Measurements from ENCODE around the gene TJAP1. TPM values are rescaled to one million over a fixed set of nuclear protein-coding genes. Genes with fewer than 3 reads are reported as not detected.

TJAP1 gene
- 10 to 100 TPM; 24.1 to 29.5 TPM for total RNA-seq
- polyA plus RNA-seq, result 10 to 100 TPM; 21.7 to 22.6 TPM
- long read RNA-seq, donor 1, partial matches to known transcripts, result 5 of 10 reads
- long read RNA-seq, donor 1, other reads (novel, unspliced or antisense), result 0 of 10 reads
- long read RNA-seq, donor 2, partial matches to known transcripts, result 10 of 10 reads
- long read RNA-seq, donor 2, other reads (novel, unspliced or antisense), result 0 of 10 reads
- long read RNA-seq, donor 3, result 0 reads
- long read RNA-seq, donor 4, partial matches to known transcripts, result 26 of 27 reads
- long read RNA-seq, donor 4, other reads (novel, unspliced or antisense), result 0 of 27 reads
- long read RNA-seq, donor 5, partial matches to known transcripts, result 0 of 3 reads
- long read RNA-seq, donor 5, other reads (novel, unspliced or antisense), result 0 of 3 reads

GRCh38 chr6:43477235-43478007, at the start of gene TJAP1:
Gene TJAP1, plus strand, starts transcription at chr6:43477570. Its CDS starts 21,432 bp downstream, at chr6:43499002.
- peak within 1 kb of the TSS; percentile 66 to 91 for H3K9ac ChIP-seq (ENCODE audit: insufficient read depth in 1 of 2, low read length in 2 of 2)
- 1% methylated on average over 34 of the region's 34 CpGs for WGBS, 2 donors
- peak within 1 kb of the TSS; percentile 68 for H3K4me3 ChIP-seq
- peak within 1 kb of the TSS; percentile 52 to 69 for H3K27ac ChIP-seq (ENCODE audit: low read depth in 1 of 2, low read length in 1 of 2)
- TF ChIP-seq CTCF (IDR thresholded peaks at IDR 0.05; ENCODE audit: control extremely low read depth, extremely low read depth), result no peak
- peaks cover 0 to 2% (median under 1%) of the 10 kb centered on the region in 4 donors for H3K36me3 ChIP-seq (ENCODE audit: control insufficient read depth in 4 of 4, insufficient read depth in 4 of 4, low read length in 4 of 4)
- DNase-seq, result peak; percentile 92 to 96 (median 93)
- H3K4me1 ChIP-seq (ENCODE audit: control insufficient read depth in 5 of 5, insufficient read depth in 5 of 5, low read length in 5 of 5), result peaks cover 7 to 17% (median 10%) of the 10 kb centered on the region in 5 donors
- peak; percentile 100 for ATAC-seq (ENCODE audit: insufficient read depth, low FRiP score)
- no peaks in the 10 kb centered on the region for H3K9me3 ChIP-seq (ENCODE audit: control insufficient read depth in 4 of 4, insufficient read depth in 3 of 4, low read length in 3 of 4)
- no peaks in the 10 kb centered on the region for H3K27me3 ChIP-seq (ENCODE audit: control insufficient read depth in 3 of 3, insufficient read depth in 3 of 3, low read length in 2 of 3)

- H3K9ac ChIP-seq (ENCODE audit: insufficient read depth in 1 of 2, low read length in 2 of 2), result peak overlapping the region; percentile 48 to 50
- peak overlapping the region; percentile 80 to 96 for H3K27ac ChIP-seq (ENCODE audit: low read depth in 1 of 2, low read length in 1 of 2)
- 18 to 20% methylated on average over 12 of the region's 12 CpGs for WGBS, 2 donors
- peaks cover 0 to 15% (median 5%) of the 10 kb centered on the region in 5 donors for H3K4me1 ChIP-seq (ENCODE audit: control insufficient read depth in 5 of 5, insufficient read depth in 5 of 5, low read length in 5 of 5)
- TF ChIP-seq CTCF (IDR thresholded peaks at IDR 0.05; ENCODE audit: control extremely low read depth, extremely low read depth), result no peak
- ATAC-seq (ENCODE audit: insufficient read depth, low FRiP score) (peak; percentile 29), DNase-seq (no peak)
- H3K9me3 ChIP-seq (ENCODE audit: control insufficient read depth in 4 of 4, insufficient read depth in 3 of 4, low read length in 3 of 4), result no peaks in the 10 kb centered on the region
- H3K27me3 ChIP-seq (ENCODE audit: control insufficient read depth in 3 of 3, insufficient read depth in 3 of 3, low read length in 2 of 3), result no peaks in the 10 kb centered on the region
- peaks cover 0 to 11% (median 1%) of the 10 kb centered on the region in 4 donors for H3K36me3 ChIP-seq (ENCODE audit: control insufficient read depth in 4 of 4, insufficient read depth in 4 of 4, low read length in 4 of 4)
- peak overlapping the region; percentile 80 for H3K4me3 ChIP-seq
Observed at GRCh38 chr6:43428112-43428570, 49.2 kb upstream of the TJAP1 start.

- no peaks in the 10 kb centered on the region for H3K9me3 ChIP-seq (ENCODE audit: control insufficient read depth in 4 of 4, insufficient read depth in 3 of 4, low read length in 3 of 4)
- H3K27me3 ChIP-seq (ENCODE audit: control insufficient read depth in 3 of 3, insufficient read depth in 3 of 3, low read length in 2 of 3), result no peaks in the 10 kb centered on the region
- peaks cover 0 to 14% (median 4%) of the 10 kb centered on the region in 4 donors for H3K36me3 ChIP-seq (ENCODE audit: control insufficient read depth in 4 of 4, insufficient read depth in 4 of 4, low read length in 4 of 4)
- H3K27ac ChIP-seq (ENCODE audit: low read depth in 1 of 2, low read length in 1 of 2), result no peak overlapping the region
- DNase-seq, result no peak
- H3K4me1 ChIP-seq (ENCODE audit: control insufficient read depth in 5 of 5, insufficient read depth in 5 of 5, low read length in 5 of 5), result peaks cover 0 to 15% (median 5%) of the 10 kb centered on the region in 5 donors
- no peak overlapping the region for H3K9ac ChIP-seq (ENCODE audit: insufficient read depth in 1 of 2, low read length in 2 of 2)
- no peak overlapping the region for H3K4me3 ChIP-seq
- 90 to 96% methylated on average over 3 of the region's 3 CpGs for WGBS, 2 donors
- no peak for TF ChIP-seq CTCF (IDR thresholded peaks at IDR 0.05; ENCODE audit: control extremely low read depth, extremely low read depth)
- ATAC-seq (ENCODE audit: insufficient read depth, low FRiP score), result no peak
Observed at GRCh38 chr6:43428874-43429273, 48.5 kb upstream of the TJAP1 start.

Measured in lung (tissue), 16 donors.